ENCODE data around the gene WDR17.
A peak's percentile ranks its signal among the peaks of the same experiment; 100 is the strongest.

Gene WDR17

GRCh38 chr4:176065435-176066291, at the start of gene WDR17:
Gene WDR17 (plus strand): TSS chr4:176065841. CDS start chr4:176111581, 45,740 bp downstream.
- peak; percentile 84 for DNase-seq

GRCh38 chr4:176016601-176017000, 49.0 kb upstream of the WDR17 start:
- no peak for DNase-seq

GRCh38 chr4:176020481-176021085, 45.1 kb upstream of the WDR17 start:
- no peak for DNase-seq

- no peak for DNase-seq
Observed at GRCh38 chr4:176030391-176030790, 35.2 kb upstream of the WDR17 start.

GRCh38 chr4:176031922-176032321, 33.7 kb upstream of the WDR17 start:
- DNase-seq, result no peak

GRCh38 chr4:176032454-176032853, 33.2 kb upstream of the WDR17 start:
- DNase-seq, result no peak

- DNase-seq, result no peak
Observed at GRCh38 chr4:176034499-176034898, 31.1 kb upstream of the WDR17 start.

GRCh38 chr4:176034936-176035335, 30.7 kb upstream of the WDR17 start:
- no peak for DNase-seq

GRCh38 chr4:176036585-176037205, 28.9 kb upstream of the WDR17 start:
- DNase-seq, result no peak

GRCh38 chr4:176038789-176039188, 26.9 kb upstream of the WDR17 start:
- DNase-seq, result no peak

GRCh38 chr4:176042195-176042594, 23.4 kb upstream of the WDR17 start:
- no peak for DNase-seq

- no peak for DNase-seq
Observed at GRCh38 chr4:176043838-176044588, 21.6 kb upstream of the WDR17 start.

- DNase-seq, result no peak
Observed at GRCh38 chr4:176044589-176044951, 21.1 kb upstream of the WDR17 start.

GRCh38 chr4:176048631-176049030, 17.0 kb upstream of the WDR17 start:
- DNase-seq, result no peak

GRCh38 chr4:176052744-176053143, 12.9 kb upstream of the WDR17 start:
- no peak for DNase-seq

GRCh38 chr4:176053785-176054184, 11.9 kb upstream of the WDR17 start:
- no peak for DNase-seq

GRCh38 chr4:176054942-176055341, 10.7 kb upstream of the WDR17 start:
- no peak for DNase-seq

GRCh38 chr4:176063718-176064117, 1.9 kb upstream of the WDR17 start:
- DNase-seq, result no peak

- DNase-seq, result no peak
Observed at GRCh38 chr4:176064539-176064938, 1.1 kb upstream of the WDR17 start.

GRCh38 chr4:176066757-176067156, 1.1 kb downstream of the WDR17 start:
- no peak for DNase-seq

- no peak for DNase-seq
Observed at GRCh38 chr4:176077561-176077960, 11.9 kb downstream of the WDR17 start.

GRCh38 chr4:176084769-176085168, 19.1 kb downstream of the WDR17 start:
- DNase-seq, result no peak

GRCh38 chr4:176090115-176090514, 24.5 kb downstream of the WDR17 start:
- no peak for DNase-seq
